ENCODE measurements around the gene PXT1.

PXT1 gene

GRCh38 chr6:36443471-36444428 lies 1.1 kb upstream of the PXT1 start:
- Histone ChIP-seq H3K4me1 (ENCODE audit: control insufficient read depth in 1 of 2, insufficient read depth in 1 of 2, low read depth in 1 of 2, low read length in 1 of 2) (peaks cover 40 to 44% of the 10 kb centered on the region in 2 experiments), H3K9me3 (no peaks in the 10 kb centered on the region), H3K4me3 (ENCODE audit: low read depth in 1 of 2, low read length in 1 of 2) (peak overlapping the region; percentile 87 to 98), H3K36me3 (no peaks in the 10 kb centered on the region), H3K27me3 (no peaks in the 10 kb centered on the region), H3K27ac (peak overlapping the region; percentile 97)
- TF ChIP-seq CTCF (IDR thresholded peaks at IDR 0.05), result no peak

GRCh38 chr6:36442103-36442670 lies 467 bp downstream of the PXT1 start:
- Histone ChIP-seq H3K4me1 (ENCODE audit: control insufficient read depth in 1 of 2, insufficient read depth in 1 of 2, low read depth in 1 of 2, low read length in 1 of 2) (peaks cover 40 to 44% of the 10 kb centered on the region in 2 experiments), H3K36me3 (no peaks in the 10 kb centered on the region), H3K4me3 (ENCODE audit: low read depth in 1 of 2, low read length in 1 of 2) (peak overlapping the region; percentile 87 to 98), H3K27me3 (no peaks in the 10 kb centered on the region), H3K9me3 (no peaks in the 10 kb centered on the region), H3K27ac (peak overlapping the region; percentile 97)
- no peak for TF ChIP-seq CTCF (IDR thresholded peaks at IDR 0.05)

DNA sequence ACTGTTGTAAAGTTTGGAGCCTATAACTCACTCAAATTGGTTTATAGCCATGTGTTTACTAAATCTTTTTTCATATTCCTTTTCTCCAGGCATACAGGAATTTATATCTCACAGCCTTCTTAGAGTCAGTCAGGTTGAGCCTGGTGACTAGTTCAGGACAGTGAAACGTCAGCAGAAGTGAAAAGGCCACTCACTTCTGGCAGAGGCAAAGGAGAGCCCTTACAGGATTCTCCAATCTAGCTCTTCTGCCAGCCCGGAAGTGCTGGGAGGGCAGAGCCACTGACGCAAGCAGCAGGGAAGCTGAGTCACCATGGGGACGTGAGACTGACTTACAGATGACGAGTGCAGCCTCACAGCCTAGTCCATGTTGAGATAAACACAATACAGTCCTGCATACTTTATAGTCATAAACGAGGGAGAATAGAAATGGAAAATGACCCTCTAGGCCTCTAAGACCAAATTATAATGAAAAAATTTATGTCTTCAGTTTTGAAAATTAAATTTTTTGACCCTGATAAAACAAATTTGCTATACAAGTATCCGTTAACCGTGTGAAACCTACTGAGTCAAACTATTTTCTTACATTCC lies 1.3 kb downstream of the PXT1 start:
- H3K9me3 ChIP-seq, result no peaks in the 10 kb centered on the region
- H3K4me3 ChIP-seq (ENCODE audit: low read depth in 1 of 2, low read length in 1 of 2), result peak overlapping the region; percentile 87 to 98
- peaks cover 40 to 44% of the 10 kb centered on the region in 2 experiments for H3K4me1 ChIP-seq (ENCODE audit: control insufficient read depth in 1 of 2, insufficient read depth in 1 of 2, low read depth in 1 of 2, low read length in 1 of 2)
- H3K27ac ChIP-seq, result peak overlapping the region; percentile 97
- TF ChIP-seq CTCF (IDR thresholded peaks at IDR 0.05), result peak; percentile 23
- no peaks in the 10 kb centered on the region for H3K27me3 ChIP-seq
- H3K36me3 ChIP-seq, result no peaks in the 10 kb centered on the region

DNA sequence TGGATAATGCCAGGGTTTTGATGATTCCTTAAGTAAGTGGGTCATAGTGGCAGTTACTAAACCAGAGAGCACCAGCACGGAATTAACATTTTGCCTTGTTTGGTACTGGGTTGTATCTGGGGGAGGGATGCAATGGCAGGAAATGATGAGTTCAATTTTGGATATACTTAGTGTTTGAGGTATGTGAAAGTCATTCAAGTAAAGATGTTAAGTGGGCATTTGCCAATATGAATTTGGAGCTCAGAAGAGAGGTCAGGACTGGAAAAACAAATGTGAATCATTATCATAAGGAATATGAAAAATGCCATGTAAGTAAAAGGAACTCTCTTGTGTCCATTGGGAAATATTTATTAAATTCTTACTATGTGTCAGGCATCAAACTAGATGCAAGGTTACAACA lies 6.2 kb downstream of the PXT1 start:
- H3K4me3 ChIP-seq (ENCODE audit: low read depth in 1 of 2, low read length in 1 of 2), result no peak overlapping the region

More for the DNA sequence above, 6.2 kb downstream of the PXT1 start:
- H3K4me1 ChIP-seq (ENCODE audit: control insufficient read depth in 1 of 2, insufficient read depth in 1 of 2, low read depth in 1 of 2, low read length in 1 of 2), result peaks cover 9 to 16% of the 10 kb centered on the region in 2 experiments
- H3K27me3 ChIP-seq, result no peaks in the 10 kb centered on the region
- H3K36me3 ChIP-seq, result no peaks in the 10 kb centered on the region
- H3K9me3 ChIP-seq, result no peaks in the 10 kb centered on the region
- H3K27ac ChIP-seq, result no peak overlapping the region
- no peak for TF ChIP-seq CTCF (IDR thresholded peaks at IDR 0.05)

Data from neutrophil (primary cell).